Common myeloid progenitor, CD34-positive (primary cell): ENCODE results near the gene IVNS1ABP.

ENCODE experiments used
- CTCF ChIA-PET: fragments of 350-600 bp; sonication (Branson Sonifier 250); formaldehyde crosslinking; loops from one replicate; lab custom pipeline; 2021; ENCODE audit warnings: antibody characterized with exemption; lab: Charles Lee
- POLR2A ChIA-PET: fragments of 350-600 bp; sonication (Branson Sonifier 250); formaldehyde crosslinking; loops from one replicate; lab custom pipeline; 2021; ENCODE audit warnings: antibody characterized with exemption; lab: Charles Lee
- DNase-seq, 3 donors: peaks; one replicate each; pipeline versions ENCODE4 v3.0.0 to v3.0.0-alpha.2; 2013
- H3K27ac ChIP-seq, 2 experiments: 1 replicate in 1 of 2; 2 replicates in 1 of 2; pipeline ENCODE4 v1.7.0; 2013; ENCODE audit warnings: inconsistent platforms in 2 of 2, low read length in 2 of 2, mild to moderate bottlenecking in 2 of 2, low read depth in 1 of 2, moderate library complexity in 1 of 2; ENCODE audit not compliant: severe bottlenecking in 2 of 2, insufficient read depth in 1 of 2, poor library complexity in 1 of 2
- H3K27me3 ChIP-seq, 5 experiments: replicated peaks in 2 of 5; 1 replicate in 3 of 5; 2 replicates in 2 of 5; pipeline versions ENCODE4 v1.6.1 to v1.7.0; 2013; ENCODE audit warnings: low read length in 4 of 5, mild to moderate bottlenecking in 2 of 5, moderate library complexity in 2 of 5, inconsistent platforms in 1 of 5; ENCODE audit not compliant: insufficient read depth in 5 of 5, control insufficient read depth in 4 of 5
- H3K36me3 ChIP-seq, 4 experiments: 1 replicate in 2 of 4; 2 replicates in 2 of 4; pipeline versions ENCODE4 v1.6.1 to v1.7.0; 2013; ENCODE audit warnings: low read length in 3 of 4, control low read depth in 1 of 4, mild to moderate bottlenecking in 1 of 4; ENCODE audit not compliant: control insufficient read depth in 4 of 4, insufficient read depth in 4 of 4
- H3K4me1 ChIP-seq, 4 experiments: 1 replicate in 3 of 4; 2 replicates in 1 of 4; pipeline versions ENCODE4 v1.6.1 to v1.7.1; 2013; ENCODE audit warnings: low read length in 3 of 4, mild to moderate bottlenecking in 3 of 4, control low read depth in 1 of 4, inconsistent platforms in 1 of 4, moderate library complexity in 1 of 4; ENCODE audit not compliant: control insufficient read depth in 4 of 4, insufficient read depth in 4 of 4; ENCODE audit errors: control extremely low read depth in 1 of 4
- H3K4me3 ChIP-seq, 7 experiments: 1 replicate in 4 of 7; 2 replicates in 3 of 7; pipeline versions ENCODE4 v1.5.1 to v1.7.0; 2013; ENCODE audit warnings: mild to moderate bottlenecking in 7 of 7, low read length in 6 of 7, moderate library complexity in 6 of 7, inconsistent platforms in 2 of 7, low read depth in 2 of 7, control low read depth in 1 of 7; ENCODE audit not compliant: insufficient read depth in 4 of 7, control insufficient read depth in 1 of 7; ENCODE audit errors: extremely low read depth in 1 of 7
- H3K9me3 ChIP-seq, 5 experiments: 1 replicate in 4 of 5; 2 replicates in 1 of 5; pipeline versions ENCODE4 v1.6.1 to v1.7.1; 2013; ENCODE audit warnings: low read length in 4 of 5, mild to moderate bottlenecking in 2 of 5, inconsistent platforms in 1 of 5, low read depth in 1 of 5, moderate library complexity in 1 of 5; ENCODE audit not compliant: control insufficient read depth in 4 of 5, insufficient read depth in 2 of 5; ENCODE audit errors: control extremely low read depth in 1 of 5
- WGBS: methylation state at CpG from one replicate; pipeline ENCODE4 v1.1.5; 2013; ENCODE audit not compliant: insufficient coverage; 5-methylcytosine and 5-hydroxymethylcytosine counted together

The IVNS1ABP gene

DNA sequence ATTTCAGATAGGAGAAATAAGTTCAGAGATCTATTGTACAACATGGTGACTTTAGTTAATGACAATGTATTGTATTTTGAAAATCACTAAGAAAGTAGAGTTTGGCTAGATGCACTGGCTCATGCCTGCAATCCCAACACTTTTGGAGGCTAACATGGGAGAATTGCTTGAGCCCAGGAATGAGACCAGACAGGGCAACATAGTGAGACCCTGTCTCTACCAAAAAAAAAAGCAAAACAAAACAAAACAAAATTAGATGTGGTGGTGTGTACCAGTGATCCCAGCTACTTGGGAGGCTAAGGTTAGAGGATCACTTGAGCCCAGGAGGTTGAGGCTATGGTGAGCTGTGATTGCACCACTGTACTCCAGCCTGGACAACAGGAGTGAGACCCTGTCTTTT, 27.2 kb downstream of the IVNS1ABP start:
- no peaks in the 10 kb centered on the region for H3K27me3 ChIP-seq
- H3K27ac ChIP-seq = no peak overlapping the region
- H3K36me3 ChIP-seq = peaks cover 0 to 9% (median 3%) of the 10 kb centered on the region in 4 experiments
- no peak overlapping the region for H3K4me3 ChIP-seq
- ChIA-PET CTCF (no interaction called here), POLR2A (no interaction called here)
- DNase-seq = no peak
- no peaks in the 10 kb centered on the region for H3K9me3 ChIP-seq
- peaks cover 10 to 24% (median 17%) of the 10 kb centered on the region in 4 experiments for H3K4me1 ChIP-seq

DNA sequence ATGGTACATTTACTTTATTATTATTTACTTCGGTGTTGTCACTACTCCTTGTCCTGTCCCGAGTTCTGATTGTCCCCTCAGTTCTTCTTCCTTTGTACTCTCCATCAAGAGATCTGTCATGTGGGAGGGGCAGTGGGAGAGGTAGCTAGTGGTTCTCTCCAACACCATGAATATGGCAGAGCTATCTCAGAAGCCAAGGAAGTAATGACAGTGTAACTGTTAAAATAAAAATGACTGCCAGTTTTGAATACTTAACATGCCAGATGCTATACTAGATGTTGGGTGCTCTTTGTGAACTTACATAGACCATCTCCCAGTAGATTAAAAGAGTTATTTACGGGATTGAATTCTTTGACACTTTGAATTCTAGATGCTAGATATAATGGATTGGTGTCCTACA, 28.6 kb downstream of the IVNS1ABP start:
- peaks cover 0 to 2% (median 0%) of the 10 kb centered on the region in 4 experiments for H3K36me3 ChIP-seq
- peaks cover 10 to 25% (median 17%) of the 10 kb centered on the region in 4 experiments for H3K4me1 ChIP-seq
- no peaks in the 10 kb centered on the region for H3K9me3 ChIP-seq
- no peak overlapping the region for H3K4me3 ChIP-seq
- no peak overlapping the region for H3K27ac ChIP-seq
- no CpG with 5 or more reads among the region's 3 CpGs for WGBS
- DNase-seq = no peak
- no peaks in the 10 kb centered on the region for H3K27me3 ChIP-seq
- ChIA-PET CTCF (no interaction called here), POLR2A (no interaction called here)

DNA sequence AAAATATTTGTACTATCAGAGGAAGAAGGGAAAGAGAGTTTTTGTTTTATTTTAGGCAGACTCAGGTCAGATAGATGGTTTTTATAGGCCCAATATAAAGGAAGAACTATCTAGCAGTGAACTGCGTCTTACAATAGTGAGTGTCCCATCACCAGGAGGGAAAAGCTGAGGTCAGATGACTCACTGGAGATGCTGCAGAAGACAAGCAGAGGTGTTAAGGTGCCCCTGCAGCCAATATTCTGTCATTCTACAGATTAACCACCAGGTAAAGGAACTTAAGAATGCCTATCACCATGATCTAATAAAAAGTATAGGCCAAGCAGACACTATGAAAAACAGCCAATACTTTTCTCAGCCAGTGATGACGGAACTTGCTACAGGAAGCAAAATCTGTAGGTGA, 29.6 kb downstream of the IVNS1ABP start:
- POLR2A ChIA-PET = no interaction called here
- Histone ChIP-seq H3K36me3 (no peaks in the 10 kb centered on the region), H3K4me3 (no peak overlapping the region), H3K9me3 (no peaks in the 10 kb centered on the region), H3K27me3 (no peaks in the 10 kb centered on the region), H3K4me1 (peaks cover 10 to 19% (median 15%) of the 10 kb centered on the region in 4 experiments), H3K27ac (no peak overlapping the region)
- CTCF ChIA-PET = no interaction called here
- no peak for DNase-seq
- 100% methylated on average over 1 of the region's 2 CpGs for whole genome bisulfite sequencing

DNA sequence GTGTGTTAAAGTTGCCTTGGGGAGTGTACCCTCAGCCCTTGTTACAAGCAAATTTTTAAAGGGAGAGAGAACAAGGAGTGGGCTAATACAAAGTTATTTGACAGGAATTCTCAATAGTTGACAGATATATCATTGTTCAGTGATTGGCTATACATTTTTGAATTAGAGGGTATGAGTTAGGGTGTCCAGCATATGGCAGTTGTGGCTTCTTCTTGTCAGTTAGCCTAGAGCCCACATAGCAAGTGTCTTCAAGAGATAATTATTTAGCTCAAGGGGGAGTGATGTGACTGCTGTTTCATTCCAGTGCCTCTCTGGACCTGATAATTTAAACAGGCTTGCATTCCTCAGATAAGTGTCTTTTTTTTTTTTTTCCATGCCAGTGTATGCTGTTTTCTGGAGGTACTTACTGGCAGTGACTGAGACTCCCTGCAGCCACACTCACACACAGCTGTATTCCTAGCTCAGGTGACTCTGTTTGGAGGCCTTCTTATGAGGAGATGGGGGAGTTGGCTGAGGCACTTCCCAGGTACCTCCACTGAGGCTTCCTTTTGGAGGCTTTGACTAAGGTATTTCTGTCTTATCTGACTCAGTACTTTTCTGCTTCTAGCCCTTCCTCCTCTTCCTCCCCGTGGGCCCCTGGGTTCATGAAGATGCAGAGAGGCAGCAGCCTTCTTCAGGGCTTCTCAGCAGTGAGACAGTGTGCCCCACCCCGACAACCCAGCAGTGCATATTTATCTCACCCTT, 32.3 kb downstream of the IVNS1ABP start:
- ChIA-PET POLR2A (no interaction called here), CTCF (no interaction called here)
- peaks cover 2 to 13% (median 4%) of the 10 kb centered on the region in 4 experiments for H3K4me1 ChIP-seq
- H3K9me3 ChIP-seq = peaks cover 0 to 4% (median 0%) of the 10 kb centered on the region in 5 experiments
- H3K4me3 ChIP-seq = no peak overlapping the region
- no peaks in the 10 kb centered on the region for H3K27me3 ChIP-seq
- DNase-seq = peak; percentile 67 to 88 (median 74)
- H3K27ac ChIP-seq = peak overlapping the region in 1 of 2 experiments; percentile 73
- WGBS = 46% methylated on average over 1 of the region's 2 CpGs
- peaks cover 0 to 4% (median 2%) of the 10 kb centered on the region in 4 experiments for H3K36me3 ChIP-seq

DNA sequence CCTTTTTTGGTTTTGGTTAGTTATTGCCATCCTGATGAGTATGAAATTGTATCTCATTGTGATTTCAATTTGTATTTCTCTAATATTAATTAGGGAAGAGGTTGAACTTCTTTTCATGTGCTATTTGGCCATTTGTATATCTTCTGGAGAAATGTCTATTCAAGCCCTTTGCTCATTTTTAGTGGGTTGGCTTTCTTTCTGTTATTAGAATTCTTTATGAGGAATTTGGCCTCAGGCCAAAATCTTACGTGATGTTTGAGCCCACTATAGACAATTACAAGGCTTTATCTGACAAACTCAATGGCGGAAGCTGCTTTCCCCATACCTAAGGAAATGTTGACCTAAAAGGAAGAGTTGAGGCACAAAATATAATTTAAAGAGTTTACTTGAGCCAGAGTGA, 32.9 kb downstream of the IVNS1ABP start:
- ChIA-PET CTCF (no interaction called here), POLR2A (no interaction called here)
- peaks cover 0 to 4% (median 0%) of the 10 kb centered on the region in 5 experiments for H3K9me3 ChIP-seq
- H3K4me1 ChIP-seq = peaks cover 2 to 13% (median 4%) of the 10 kb centered on the region in 4 experiments
- peak overlapping the region in 1 of 2 experiments; percentile 73 for H3K27ac ChIP-seq
- H3K4me3 ChIP-seq = no peak overlapping the region
- WGBS = no CpG with 5 or more reads among the region's 2 CpGs
- H3K27me3 ChIP-seq = no peaks in the 10 kb centered on the region
- peak in 2 of 3 donors; percentile 32 to 54 for DNase-seq
- H3K36me3 ChIP-seq = peaks cover 0 to 6% (median 2%) of the 10 kb centered on the region in 4 experiments

DNA sequence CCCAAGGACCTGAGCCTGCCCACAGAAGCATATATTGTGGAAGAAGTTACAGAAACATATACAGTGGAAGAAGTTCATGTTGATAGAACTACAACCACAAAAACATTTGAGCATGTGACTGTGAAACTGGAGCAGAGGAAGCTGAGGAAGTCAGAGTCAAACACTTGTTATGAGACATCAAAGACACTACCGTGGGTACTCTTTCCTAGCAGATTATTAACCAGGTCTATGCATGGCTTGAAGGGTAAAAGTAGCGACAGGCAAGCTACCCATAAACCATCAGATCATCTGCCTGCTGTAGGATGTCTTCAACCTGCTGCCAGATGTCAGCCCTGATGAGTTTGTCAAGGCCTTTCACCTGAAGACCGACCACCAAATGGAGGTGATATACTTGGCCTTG, 35.8 kb downstream of the IVNS1ABP start:
- Histone ChIP-seq H3K9me3 (peaks cover 0 to 4% (median 0%) of the 10 kb centered on the region in 5 experiments), H3K36me3 (peaks cover 0 to 13% (median 4%) of the 10 kb centered on the region in 4 experiments), H3K4me3 (no peak overlapping the region), H3K27me3 (no peaks in the 10 kb centered on the region), H3K4me1 (peaks cover 2 to 13% (median 4%) of the 10 kb centered on the region in 4 experiments), H3K27ac (no peak overlapping the region)
- no peak for DNase-seq
- ChIA-PET CTCF (interaction anchor here (1.0 to 1.4 kb wide), 2 partner anchors 18 to 111 kb away, joined by 4 to 5 read pairs; no protein-coding TSS in a partner anchor), POLR2A (no interaction called here)
- WGBS = 45% methylated on average over 2 of the region's 3 CpGs

DNA sequence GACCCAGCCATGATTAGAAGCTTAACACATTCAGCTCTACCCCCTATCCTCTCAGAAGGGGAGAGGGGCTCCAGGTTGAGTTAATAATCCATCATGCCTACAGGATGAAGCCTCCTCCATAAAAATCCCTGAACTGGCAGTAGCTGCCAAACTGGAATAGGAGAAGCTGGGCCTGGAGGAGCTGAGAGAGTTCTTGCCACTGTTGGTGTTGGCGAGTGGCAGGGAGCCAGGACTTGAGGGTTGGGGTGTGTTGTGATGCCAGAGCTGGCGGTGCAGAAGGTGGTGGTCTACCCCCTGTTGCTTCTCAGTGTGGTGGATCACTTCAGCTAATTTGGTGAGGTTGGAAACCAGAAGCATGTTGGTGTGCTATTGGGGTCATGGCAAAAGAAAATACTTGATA, 36.5 kb downstream of the IVNS1ABP start:
- H3K4me1 ChIP-seq = peaks cover 2 to 13% (median 4%) of the 10 kb centered on the region in 4 experiments

More for the DNA sequence above, 36.5 kb downstream of the IVNS1ABP start:
- H3K27ac ChIP-seq = no peak overlapping the region
- ChIA-PET POLR2A (no interaction called here), CTCF (interaction anchor here (0.5 to 1.4 kb wide), 2 partner anchors 17 to 45 kb away, joined by 3 to 5 read pairs; no protein-coding TSS in a partner anchor)
- peaks cover 0 to 4% (median 0%) of the 10 kb centered on the region in 5 experiments for H3K9me3 ChIP-seq
- no peak for DNase-seq
- no peak overlapping the region for H3K4me3 ChIP-seq
- WGBS = 100% methylated on average over 2 of the region's 2 CpGs
- no peaks in the 10 kb centered on the region for H3K27me3 ChIP-seq
- peaks cover 0 to 13% (median 4%) of the 10 kb centered on the region in 4 experiments for H3K36me3 ChIP-seq
